Measurements from ENCODE around the gene BCOR.

Gene BCOR

DNA sequence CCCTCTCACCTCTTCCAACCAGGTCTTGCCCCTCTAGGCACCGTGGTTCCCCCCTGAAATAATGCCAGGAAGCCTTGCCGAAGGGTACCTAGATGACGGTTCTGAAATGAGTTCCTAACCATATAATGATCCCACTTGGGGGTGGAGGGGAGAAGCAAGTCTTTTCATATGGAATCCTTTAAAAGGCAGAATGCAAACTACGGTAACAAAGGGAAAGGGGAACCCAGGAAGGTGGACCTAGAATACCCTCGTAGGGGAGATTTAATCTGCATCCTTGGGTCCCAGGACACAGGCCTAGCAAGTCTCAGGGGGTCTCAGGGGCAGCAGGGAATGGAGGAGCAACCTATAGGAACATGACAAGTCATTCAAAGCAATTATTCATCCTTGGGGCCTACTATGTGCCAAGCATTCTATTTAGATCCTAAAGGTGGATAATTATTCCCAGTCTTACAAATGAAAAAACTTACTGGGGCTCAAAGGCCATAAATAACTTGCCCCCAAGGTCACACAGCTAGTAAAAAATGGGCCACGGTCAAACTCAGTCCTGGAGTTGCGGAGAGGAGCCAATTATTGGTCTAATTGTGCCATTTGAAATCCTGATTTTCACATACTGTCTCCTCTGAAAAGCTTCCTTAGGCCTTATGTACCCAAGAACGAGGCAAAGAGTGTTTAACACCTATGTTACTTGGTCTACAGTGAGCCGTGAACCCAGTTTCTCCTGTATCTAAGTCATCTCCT is 8.8 kb downstream of the BCOR start:
- no peak for DNase-seq (ENCODE audit: low read depth, low spot score)
- no peak overlapping the region for H3K4me3 ChIP-seq (ENCODE audit: low read length)

DNA sequence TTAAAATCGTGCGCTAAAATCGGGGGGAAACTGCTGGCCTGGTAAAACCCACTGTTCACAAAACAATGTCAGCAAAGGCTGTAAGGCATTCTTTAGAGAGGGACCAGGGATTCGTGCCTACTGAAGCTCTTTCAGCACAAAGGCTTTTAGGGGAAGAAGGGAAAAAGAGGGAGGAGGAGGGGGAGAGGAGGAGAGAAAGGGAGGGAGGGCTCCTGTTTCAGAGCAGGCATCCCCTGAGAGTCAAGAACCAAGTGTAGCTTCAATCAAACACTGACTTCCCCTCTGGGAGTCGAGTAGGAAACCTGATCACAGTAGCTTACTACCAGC is 9.5 kb downstream of the BCOR start:
- H3K4me3 ChIP-seq (ENCODE audit: low read length), result no peak overlapping the region
- no peak for DNase-seq (ENCODE audit: low read depth, low spot score)

DNA sequence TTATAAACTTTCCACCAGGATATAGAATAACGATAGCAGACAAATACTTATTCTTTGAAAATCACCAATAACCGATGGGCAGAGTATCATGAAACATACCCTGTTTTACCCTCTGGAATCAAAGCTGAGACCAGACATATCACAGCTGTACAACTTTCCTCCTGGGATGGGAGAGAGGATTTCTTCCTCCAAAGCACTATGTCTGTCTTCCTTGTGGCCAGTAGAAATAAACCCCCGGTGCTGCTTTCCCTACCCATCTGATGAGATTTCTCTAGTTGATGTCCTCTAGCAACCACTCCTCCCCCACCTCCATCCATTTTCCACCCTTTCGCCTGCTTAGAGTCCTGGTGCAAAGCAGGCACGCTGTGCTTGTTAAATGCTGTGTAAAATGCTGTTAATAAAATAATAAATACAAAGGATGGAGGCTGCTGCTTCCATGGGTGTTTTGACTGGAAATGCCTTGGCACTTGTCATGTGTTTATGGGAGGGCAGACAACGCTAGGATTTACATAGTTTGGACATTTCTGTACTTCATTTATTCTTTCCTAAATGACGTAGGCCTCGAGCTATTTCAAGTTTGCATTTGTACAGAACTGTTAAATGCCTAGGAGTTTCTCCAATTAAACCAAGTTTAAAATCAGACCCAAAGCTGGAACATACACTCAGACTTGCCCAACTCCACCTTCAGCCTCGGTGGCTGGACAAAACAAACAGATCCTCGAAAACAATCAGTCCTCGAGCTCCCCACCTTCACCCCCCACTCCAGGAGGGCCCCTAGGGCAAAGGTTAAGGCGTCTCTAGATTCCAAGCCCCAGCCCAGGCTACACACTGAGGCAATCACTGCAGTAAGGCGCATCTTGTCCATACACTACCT is 10.1 kb downstream of the BCOR start:
- no peak for DNase-seq (ENCODE audit: low read depth, low spot score)
- H3K4me3 ChIP-seq (ENCODE audit: low read length), result no peak overlapping the region

DNA sequence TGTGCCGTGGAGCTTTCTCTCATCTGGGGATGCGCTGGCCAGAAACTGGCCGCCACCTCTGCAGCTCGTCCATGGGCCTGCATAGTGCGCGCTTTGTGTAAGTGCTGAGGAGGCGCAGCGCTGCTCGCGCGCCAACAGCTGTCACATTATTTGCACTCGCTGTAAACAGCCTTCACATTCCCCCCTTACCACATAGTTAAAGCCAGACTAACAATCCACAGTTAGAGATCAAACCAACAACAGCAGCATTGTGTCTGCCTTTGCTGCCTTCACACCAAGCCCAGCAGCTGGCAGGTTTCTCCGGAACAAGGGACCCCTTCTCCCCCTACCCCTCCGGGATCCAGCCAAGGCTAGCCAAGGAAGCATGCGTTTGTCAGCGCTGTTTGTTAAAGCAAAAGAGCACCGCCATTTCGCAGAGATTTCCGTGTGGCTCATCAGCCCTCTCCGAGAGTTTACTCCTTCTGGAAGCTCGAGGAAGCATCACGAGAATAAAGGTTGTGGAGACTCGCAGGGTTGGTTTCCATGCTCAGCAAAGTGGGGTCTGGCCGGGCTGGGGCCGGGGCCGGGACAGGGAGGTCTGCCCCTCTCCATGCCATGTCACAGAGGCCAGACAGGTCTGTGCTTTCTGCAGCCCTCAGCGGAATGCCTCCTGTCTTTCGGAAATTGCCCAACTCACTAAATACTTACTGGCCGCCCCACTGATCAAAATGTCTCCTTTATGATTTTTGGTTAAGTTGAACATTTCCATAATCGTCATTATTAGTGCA is 11.0 kb downstream of the BCOR start:
- H3K4me3 ChIP-seq (ENCODE audit: low read length), result no peak overlapping the region
- DNase-seq (ENCODE audit: low read depth, low spot score), result no peak

DNA sequence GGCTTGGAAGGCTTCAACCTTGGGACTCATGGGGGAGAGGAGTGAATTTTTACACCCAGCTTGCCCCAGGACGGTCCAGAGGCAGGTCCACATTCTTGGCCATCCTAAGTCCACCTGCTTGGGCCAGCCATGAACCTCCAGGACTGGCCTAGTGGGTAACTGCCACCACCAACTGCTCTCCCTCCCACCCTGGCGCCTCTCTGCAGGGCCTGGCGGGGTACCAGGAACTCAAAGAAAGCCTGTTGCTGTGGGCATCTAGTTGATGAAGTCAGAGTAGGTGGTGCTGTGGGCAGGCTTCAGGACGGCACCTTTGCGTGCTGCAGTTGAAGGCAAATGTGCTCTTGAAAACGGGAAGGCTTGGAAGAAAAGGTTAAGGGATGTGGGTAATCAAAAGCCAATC is 12.0 kb downstream of the BCOR start:
- no peak overlapping the region for H3K4me3 ChIP-seq (ENCODE audit: low read length)
- no peak for DNase-seq (ENCODE audit: low read depth, low spot score)

DNA sequence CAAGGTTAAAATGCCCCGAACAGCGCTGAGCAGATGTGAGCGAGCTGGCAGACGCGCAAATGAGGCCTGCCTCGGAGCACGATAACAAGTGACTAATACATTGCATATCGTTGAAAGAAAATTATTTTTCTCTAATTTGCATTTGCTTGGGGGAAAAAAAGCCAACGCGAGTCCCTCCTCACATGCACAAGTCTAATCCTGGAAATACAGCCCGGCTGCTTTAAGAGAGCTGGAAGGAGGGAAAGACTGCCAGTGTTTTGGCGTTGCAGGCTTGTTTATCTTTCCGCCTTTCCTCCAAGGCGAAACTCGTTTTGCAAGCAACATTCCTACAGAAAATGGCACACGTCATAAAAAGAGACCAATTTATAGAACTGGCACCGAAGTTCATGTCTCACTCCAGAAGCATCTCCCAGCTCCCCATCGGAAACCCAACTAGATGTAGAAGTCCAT is 12.6 kb downstream of the BCOR start:
- DNase-seq (ENCODE audit: low read depth, low spot score), result no peak
- H3K4me3 ChIP-seq (ENCODE audit: low read length), result no peak overlapping the region

DNA sequence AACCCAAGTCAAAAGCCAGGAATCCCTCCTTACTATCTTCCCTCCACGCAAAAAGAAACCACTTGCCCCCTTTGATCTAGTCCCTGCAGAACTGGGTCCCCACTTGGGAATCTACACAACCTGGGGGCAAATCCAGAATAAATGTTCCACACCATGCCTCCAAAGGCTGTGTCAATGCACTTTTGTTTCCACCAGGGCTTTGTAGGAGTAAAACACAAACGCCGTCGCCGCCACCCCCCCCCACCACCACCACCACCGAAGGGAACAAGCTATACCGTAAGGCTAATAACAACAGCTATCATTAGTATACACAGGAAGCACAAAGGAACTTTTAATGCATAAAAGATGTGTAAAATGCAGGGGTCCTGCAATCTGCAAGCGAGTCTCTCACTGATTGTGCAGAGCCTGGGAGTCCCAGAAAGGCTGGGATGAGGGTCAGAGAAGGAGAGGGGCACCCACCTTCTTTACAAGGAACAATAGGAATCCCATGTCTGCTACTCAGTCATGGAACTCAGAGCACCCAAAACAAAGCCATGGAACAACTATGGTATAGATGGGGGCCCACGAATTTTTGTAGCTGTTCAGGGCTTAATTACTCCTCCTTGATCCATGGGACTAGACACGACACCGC is 13.2 kb downstream of the BCOR start:
- DNase-seq (ENCODE audit: low read depth, low spot score), result no peak
- H3K4me3 ChIP-seq (ENCODE audit: low read length), result no peak overlapping the region

DNA sequence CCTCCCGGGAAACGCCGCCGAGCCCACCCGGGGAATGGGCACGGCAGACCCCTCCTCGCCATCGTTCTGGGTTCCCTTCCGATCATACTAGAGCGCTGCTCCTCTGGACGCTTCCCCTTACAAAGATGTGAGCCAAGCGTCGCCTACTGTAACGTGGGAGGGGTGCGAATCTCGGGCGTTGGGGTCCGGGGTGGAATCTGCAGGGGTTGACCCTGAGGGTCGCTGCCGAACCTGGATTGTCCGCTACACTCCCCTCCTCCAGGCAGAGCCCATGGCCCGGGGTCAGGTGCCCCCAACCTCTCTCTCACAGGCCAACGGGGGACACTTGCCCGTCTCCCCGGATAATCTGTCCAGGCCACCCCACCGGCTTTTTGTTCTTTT is 13.8 kb downstream of the BCOR start:
- H3K4me3 ChIP-seq (ENCODE audit: low read length), result no peak overlapping the region

DNA sequence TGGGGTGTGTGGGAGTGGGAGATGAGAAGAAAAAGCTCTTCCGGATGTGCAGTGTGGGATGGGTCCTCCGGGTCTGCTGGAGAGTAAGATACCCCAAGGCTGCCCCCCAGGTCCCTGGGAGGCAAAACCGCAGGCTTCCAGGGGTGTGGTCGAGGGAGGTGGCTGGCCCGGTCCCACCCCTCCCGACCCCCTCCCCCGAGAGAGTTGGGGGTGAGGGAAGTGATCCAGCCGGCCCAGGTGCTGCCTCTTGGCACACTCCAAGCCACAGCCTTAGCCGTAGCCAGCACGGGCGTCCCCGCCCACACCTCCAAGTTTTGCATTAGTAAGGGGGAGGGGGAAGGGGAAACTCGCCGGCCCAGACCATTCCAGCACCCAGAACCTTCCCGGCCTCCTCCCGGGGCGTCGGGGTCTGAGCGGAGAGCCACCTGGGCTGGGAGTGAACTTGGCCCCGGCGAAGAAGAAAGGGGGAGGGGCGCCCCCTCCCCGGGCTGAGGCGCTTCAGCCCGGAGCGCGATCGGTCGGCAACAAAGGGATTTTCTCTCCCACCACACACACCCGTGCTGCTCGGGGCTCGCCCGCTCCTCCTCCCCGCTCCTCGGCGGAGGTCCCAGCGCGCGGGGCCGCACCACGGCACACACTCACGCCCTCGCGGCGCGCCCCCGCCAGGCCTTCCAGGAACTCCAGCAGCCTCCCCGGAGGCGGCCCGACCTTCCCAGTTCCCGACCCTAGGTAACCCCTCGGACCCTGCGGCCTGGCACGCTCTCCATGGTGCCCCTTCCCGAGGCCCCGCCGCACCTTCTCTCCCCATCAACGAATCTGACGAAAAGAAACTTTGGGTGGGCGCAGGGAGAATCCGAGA is 14.4 kb downstream of the BCOR start:
- no peak overlapping the region for H3K4me3 ChIP-seq (ENCODE audit: low read length)

More for the DNA sequence above, 13.8 kb downstream of the BCOR start:
- DNase-seq (ENCODE audit: low read depth, low spot score), result no peak

DNA sequence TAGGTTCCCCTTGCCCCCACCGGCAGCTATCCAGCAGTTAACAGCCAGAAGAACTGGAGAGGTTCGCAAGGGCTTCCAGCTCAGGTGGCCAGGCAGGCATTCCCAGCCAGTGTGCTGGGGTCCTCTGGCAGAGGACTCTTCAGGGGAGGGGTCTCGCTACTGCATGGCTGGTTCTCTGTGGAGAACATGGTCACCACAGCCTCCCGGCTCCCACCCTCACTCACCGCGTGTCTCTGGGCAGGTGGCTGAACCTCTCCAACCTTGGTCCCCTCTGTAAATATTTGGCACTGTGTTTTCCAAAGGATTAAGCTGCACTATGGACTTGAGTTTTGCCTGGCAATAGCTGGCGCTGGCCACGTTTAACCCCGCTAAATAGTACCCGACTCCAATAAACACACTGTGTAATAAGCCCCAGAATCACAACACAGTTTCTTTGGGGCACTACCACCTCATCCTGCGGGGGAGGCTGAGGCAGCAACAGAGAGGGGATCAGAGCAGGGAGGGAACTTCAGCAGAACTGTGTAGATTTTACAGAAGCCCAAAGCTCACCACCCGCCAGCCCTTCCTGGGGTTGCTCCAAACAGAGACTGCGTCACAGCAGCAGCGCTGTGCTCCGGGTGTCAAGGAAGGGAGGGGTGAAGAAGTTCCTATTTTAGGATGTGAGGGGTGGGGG is 15.2 kb downstream of the BCOR start:
- no peak for DNase-seq (ENCODE audit: low read depth, low spot score)
- no peak overlapping the region for H3K4me3 ChIP-seq (ENCODE audit: low read length)

More for the DNA sequence above, 14.4 kb downstream of the BCOR start:
- DNase-seq (ENCODE audit: low read depth, low spot score), result no peak

DNA sequence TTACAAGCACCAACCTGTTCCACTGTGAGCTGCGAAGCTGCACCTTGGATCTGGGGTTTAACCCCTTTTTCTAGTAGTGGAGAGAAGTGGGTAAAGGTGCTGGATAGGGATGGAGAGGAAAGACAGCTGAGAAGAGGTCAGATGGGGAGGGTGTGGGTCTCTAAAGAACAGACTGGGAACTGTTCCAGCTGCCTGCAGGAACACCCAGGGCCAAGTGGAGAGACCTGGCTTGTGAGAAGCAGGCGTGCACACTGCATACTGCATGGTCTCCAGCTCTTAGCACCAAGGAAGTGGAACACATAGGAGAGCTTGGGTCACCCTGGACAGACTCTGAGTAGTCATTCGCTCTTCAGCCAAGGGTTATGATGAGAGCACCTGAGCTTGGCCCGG is 16.1 kb downstream of the BCOR start:
- DNase-seq (ENCODE audit: low read depth, low spot score), result no peak
- no peak overlapping the region for H3K4me3 ChIP-seq (ENCODE audit: low read length)

DNA sequence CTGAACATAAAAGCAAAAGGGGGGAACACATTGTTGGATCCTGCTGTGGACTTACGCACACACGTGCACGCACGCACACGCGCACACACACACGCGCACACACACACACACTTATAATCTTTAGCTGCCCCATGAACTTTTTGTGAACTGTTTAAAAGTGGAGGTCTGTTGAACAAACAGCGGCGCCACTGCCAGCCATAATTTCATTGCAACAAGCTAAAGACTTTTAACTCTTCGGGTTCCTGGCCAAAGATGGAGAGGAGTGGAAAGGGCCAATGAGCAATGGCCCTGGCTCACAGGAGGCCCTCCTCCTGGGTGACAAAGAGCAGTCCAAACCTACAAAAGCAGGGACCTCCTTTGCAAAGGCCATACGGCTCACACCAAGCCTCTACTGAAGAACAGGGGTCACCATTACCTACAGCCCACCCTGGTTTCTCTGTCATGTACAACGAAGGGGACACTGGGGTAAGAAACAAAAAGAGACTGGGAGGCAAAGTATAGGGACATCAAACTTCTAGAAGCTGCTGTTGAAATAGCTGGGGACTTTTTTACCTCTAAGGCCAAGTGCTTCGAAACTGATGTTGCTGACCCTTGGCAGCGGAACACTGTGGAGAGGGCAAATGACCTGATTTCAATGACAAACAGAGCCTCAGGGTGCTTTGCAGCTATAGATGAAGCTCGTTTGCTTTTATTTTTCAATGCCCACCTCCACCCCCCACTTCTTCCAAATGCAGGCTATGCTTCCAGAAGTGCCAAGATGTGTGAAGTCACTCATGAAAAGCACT is 16.7 kb downstream of the BCOR start:
- no peak for DNase-seq (ENCODE audit: low read depth, low spot score)

DNA sequence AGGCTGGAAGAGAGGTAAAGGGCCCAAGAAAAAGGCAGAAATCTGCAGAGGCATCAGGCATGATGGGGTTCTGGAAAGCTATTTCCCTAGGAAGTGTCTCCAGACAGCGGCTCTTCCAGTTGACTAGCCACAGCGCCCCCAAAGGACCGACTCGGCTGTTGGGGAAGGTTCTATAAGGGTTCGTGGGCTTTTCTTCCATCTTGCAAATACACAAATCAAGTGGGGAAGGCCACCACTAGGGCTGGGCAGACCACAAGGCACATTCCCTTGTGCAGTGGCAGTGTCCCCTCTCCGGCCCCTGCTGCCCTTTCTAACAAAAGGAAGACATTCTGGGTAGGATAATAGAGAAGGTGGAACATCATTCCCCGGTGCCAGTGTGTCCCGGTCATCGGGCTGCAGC is 18.2 kb downstream of the BCOR start:
- H3K4me3 ChIP-seq (ENCODE audit: low read length), result no peak overlapping the region
- no peak for DNase-seq (ENCODE audit: low read depth, low spot score)

More for the DNA sequence above, 16.7 kb downstream of the BCOR start:
- H3K4me3 ChIP-seq (ENCODE audit: low read length), result no peak overlapping the region

DNA sequence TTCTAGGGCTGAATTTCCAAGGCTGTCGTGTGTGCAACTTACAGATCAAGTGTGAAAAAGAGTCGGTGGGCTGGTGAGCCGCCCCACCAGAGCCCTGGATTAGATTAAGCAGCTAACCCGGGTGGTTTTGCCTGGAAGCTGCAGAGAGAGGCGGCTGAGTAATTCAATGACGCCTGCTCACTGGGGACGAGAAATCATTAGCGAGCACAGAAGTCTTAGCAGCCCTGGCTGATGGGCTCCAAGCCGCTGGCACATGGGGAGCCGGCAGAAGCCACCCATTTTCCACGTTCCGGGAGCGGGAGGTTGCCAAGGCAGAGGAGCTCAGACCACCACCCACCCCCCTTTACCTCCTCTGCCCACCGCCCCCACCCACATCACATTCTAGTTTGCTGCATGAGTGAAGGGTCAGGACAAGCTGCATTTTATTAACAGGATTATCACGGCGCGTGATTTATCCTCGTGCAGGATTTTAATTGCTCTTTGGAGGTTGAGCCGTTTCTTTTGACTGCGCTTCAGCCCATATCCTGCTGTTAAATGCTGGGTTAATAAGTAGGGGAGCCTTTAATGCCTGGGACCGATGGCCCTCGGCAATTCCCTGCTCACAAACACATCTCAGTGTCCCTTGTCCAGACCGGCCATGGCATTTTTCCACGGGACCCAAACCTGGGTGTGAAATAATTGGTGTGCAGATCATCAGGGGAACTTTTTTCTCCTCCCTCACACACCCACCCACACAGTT is 19.1 kb downstream of the BCOR start:
- H3K4me3 ChIP-seq (ENCODE audit: low read length), result no peak overlapping the region

DNA sequence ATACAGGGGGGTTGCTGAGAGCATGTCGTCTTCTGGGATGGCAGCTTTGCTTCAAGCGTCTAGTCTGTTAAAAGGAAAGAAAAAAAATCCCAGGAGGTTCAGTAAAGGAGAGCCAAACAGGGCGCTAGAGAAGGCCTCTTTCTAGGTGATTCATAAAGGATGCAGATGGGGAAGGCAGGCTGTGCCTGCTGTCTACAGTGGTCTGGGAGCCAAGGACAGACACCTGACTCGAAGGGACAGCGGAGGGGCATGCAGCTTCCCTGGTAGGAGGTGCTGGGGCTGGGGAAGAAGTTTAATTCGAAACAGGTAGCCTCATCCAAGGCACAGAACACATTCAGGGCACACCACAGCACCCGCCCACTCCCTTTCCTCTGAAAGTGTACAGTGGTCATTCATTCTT is 19.9 kb downstream of the BCOR start:
- DNase-seq (ENCODE audit: low read depth, low spot score), result no peak
- H3K4me3 ChIP-seq (ENCODE audit: low read length), result no peak overlapping the region

More for the DNA sequence above, 19.1 kb downstream of the BCOR start:
- DNase-seq (ENCODE audit: low read depth, low spot score), result no peak

DNA sequence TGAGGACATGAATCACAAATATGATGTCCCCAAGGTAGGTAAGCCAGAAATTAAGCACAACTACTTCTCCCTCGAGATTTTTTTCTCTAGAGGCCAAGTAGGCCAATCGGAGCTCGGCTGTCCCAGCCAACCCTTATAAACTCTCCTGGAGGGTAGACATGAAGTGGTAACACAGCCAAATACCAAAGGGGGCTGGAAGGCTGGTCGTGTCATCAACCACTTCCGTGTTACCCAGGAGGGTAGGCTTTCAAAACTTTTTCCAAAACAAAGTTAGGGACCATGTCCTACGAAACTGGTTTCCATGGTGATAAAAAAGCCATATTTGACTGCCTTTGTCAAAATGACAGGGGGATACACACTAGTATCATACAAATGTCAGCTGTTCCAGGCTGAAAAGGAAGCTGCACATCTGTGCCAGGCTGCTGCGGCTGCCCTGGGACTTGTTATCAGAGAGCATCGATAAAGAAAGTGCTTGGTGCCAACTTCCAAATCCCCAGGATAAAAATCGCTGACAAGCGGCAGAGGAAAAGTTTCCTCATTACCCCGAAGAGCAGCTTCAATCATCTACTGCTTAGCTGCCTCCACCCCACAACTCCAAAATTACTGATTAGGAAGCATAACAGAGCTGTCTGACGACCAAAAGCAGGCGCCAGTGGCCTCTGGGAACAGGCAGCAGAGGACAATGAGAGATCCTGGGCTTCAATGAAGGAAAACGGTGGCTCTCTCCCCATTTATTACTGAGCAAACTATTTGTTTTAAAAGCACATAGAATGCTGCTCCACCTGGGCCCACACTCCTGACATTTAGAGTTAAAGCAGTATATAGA is 20.8 kb downstream of the BCOR start:
- DNase-seq (ENCODE audit: low read depth, low spot score), result no peak
- H3K4me3 ChIP-seq (ENCODE audit: low read length), result no peak overlapping the region
